GM19328 (cell line): ENCODE results near the gene XPO5.
"Not testable (repeated sequence)": the region's sequence is repeated elsewhere in the genome, so short reads cannot be mapped to it uniquely, and the experiment has no call there.

Experiments used
- ATAC-seq: cut with Tn5 transposase; IDR thresholded peaks from one replicate; pipeline ENCODE4 v1.9.1; 2021; ENCODE audit warnings: mild to moderate bottlenecking, moderate library complexity; ENCODE audit not compliant: unreplicated experiment

Gene XPO5

DNA sequence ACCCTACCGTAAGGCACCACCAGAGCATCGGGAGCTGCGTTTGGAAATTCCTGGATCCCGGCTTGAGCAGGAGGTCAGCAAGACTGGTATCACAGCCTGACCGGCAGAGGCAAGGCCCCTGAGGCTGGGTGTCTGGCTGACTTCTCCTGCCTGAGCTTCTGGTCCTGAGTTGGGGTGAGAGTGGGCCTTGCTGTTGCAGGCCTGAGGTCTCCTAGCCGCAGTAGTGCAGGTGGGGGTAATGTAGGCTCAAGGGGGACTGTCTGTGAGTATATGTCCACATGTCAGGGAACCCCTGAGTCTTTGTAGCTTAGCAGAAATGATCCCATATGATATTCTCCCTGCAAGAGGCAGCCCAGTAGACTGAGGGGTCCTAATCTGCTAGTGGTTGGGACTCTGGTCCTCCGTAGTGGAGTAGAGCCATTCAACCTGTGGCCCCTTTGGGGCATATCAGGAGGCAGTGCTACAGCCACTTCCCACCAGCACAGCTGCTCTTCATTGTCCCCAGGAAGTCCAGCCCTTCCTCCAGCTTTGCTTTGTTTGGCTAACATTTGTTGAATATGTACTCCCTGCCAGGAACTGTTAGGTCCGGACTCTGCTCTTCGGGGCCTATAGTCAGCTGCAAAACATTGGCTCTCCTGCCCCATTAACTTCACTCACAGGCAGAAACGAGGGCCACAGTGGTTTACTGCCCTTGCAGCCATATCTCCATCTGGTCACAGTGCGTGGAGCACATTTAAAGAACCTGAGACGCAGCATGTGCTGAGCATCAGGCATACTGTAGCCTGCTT is 76.6 kb downstream of the XPO5 start:
- ATAC-seq: no peak

DNA sequence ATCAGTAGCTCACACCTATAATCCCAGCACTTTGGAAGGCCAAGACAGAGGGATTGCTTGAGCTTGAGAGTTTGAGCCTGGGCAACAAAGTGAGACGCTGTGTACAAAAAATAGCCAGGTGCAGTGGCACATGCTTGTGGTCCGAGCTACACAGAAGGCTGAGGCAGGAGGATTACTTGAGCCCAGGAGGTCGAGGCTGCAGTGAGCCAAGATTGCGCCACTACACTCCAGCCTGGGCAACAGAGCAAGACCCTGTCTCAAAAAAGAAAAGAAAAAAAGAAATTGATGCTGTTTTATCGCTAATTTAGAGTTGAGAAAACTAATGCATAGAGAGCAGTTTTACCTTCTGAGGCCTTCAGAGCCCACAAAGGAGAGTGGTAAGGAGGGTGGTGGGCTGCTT is 77.5 kb downstream of the XPO5 start:
- ATAC-seq: not testable (repeated sequence)

DNA sequence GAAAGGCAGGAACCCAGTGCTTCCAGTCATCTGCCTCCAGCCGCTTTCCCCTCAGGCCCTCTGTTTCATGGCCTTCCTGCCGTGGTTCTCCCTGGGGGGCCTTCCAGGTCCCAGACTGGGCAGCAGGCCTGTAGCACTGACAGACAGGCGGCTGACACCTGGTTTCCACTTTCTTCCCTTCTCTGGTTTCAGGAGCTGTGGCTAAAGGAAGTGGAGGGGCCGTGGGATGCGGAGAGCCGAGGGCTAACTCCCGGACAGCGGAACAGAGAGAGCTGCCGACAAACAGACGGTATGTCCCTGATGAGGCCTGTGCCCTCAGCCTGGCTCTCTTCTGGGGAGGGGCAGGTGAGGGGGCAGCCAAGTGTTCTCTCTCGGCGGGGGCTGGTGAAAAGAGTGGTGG is 78.1 kb downstream of the XPO5 start:
- no peak for ATAC-seq

DNA sequence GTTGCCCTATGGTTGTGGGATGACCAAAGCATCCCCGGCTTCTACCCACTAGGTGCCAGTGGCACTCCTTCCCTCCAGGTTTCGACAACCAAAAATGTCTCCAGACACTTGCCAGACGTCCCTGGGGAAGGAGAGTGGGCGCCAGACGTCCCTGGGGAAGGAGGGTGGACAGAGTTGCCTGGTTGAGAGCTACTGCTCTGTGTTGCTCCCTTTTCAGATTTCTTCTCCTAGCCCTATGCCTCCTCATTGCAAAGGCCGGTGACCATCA is 78.8 kb downstream of the XPO5 start:
- ATAC-seq: no peak

DNA sequence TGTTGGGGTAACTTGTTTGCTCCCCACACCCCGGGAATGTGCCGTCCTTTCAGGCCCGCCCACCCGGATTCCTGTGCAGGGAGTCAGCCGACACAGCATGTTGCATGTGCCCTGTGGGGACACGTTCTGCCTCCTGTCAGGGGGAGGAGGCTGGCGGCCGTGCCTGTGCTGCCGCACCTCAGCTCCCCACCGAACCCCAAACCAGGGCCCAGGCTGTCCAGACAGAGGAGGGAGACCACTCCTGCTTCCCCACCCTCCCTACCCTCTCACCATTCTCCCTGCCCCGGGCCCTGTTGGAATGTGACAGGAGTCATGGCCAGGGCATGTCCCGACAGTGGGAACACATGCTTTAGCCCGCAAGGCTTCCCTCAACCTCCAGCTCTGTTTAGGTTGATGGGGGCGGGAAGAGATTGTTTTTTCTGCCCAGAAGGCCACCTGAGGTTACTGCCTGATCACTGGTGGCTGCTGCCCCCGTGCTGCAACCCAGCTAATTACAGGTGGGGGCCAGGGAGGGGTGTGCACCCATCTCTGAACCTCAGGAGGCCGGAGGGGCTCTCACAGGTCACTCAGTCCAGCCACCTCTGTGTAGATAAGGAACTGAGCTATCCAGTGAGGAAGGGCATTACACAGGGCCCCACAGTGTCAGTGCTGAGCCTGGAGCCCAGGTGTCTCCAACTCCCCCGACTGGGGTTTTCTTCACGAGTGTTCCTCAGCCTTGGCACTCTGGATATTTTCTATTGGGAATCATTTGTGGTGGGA is 79.3 kb downstream of the XPO5 start:
- ATAC-seq: no peak

DNA sequence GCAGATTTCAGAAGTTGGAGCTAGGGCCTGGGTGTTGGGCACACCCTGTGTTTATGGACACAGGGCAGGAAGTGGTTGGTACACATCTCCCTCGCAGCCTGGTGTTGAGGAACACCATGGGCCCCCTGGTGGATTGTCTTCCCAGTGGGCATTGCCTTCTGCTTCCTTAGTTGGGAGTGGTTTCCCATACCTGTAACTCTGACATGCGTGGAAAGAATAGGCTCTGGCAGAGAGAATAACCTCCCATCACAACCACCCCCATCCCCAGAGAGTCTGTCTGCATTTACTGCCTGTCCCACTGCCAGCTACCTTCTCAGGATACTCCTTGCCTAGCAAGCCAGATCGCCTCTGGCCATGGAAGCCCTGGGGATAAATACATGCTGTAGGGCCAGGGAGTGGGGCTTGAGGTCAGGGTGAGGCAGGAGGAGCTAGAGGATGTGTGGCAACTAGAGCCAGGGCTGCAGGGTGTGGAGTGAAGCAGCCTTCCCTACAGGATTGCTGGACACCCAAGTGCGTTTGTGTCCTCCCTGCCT is 80.4 kb downstream of the XPO5 start:
- ATAC-seq: no peak

DNA sequence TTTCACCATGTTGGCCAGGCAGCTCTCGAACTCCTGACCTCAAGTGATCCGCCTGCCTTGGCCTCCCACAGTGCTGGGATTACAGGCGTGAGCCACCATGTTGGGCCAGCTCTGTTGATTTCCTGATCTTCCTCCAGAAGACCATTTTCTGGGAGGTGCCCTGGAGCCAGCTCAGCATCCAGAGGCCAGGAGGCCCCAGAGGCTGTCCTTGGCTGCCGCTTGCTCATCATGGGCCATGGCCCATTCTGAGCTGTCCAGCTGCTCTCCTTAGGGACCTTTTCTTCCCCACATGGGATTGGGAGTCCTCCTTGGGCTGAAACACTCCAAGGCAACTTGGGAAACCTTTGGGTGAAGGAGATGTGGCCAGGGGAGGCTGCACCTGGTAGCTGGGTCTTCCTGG is 81.1 kb downstream of the XPO5 start:
- ATAC-seq: no peak

DNA sequence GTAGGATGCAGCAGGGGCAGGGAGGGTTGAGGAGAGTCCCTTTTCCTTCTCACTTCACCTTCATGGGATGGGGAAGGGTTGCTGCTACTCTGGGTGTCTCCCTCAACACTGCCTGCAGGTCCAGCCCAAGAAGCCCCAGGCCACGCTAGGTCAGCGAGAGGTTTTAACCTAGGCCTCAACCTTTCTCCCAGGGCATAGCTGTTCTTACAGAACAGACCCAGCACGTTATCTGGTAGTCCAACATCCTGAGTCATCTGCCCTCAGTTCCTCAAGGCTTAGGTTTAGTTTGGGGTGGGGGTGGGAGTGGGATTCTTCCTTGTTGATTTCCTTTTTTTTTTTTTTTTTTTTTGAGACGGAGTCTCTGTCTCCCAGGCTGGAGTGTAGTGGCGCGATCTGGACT is 81.5 kb downstream of the XPO5 start:
- no peak for ATAC-seq

DNA sequence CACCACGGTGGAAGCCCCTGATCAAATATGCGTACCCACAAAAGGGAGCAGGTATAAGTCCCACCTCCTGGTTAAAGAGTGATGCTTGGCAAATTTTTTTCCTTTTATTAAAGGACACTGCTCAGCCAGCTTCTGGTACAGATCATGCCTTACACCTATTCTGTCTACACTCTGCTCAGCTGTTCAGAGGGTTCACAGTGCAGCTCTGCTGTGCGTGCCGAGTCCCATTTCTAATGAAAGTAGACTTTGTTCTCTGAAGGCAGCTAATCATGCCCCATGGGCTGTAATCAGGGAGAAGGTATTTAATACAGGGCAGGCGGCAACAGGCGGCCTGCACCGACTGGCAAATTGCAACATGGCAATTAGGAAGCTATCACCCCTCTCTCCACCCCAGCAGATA is 82.0 kb downstream of the XPO5 start:
- no peak for ATAC-seq

DNA sequence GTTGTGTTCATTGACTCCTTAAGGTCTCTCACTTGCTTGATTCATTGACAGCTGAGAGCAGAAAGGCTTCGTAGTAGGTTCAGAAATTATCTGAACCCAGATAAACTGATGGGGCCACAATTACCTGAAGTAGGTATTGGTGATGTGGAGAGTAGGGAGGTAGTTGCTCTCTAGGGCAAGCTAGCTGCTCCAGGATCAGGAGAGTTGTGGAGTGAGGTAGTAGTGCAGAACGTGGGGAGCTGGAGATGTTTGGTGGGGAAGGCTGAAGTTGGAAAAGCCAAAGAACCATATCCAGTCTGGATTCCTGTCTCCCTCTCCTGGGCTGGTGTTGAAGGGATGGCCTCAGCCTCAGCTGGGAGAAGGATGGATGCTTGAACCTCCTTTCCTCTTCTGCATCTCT is 82.6 kb downstream of the XPO5 start:
- ATAC-seq: no peak

DNA sequence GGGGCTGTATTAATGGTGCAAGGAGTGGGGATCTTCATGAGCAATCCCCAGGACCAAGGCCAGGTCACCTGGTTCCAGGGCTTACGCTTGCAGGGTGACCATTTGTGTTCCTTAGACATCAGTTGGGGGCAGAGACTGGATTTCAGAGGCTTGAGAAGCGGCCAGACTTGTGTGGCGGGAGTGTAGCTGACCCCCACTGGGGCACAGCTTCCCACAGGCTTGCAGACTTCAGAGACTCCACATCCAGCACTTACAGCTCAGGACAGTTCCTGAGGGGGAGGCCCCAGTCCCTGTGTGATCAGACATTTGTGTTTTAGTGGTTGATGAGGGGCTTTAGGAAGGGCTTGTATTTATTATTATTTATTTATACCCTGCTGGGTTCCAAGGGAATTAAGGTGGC is 83.2 kb downstream of the XPO5 start:
- ATAC-seq: no peak

DNA sequence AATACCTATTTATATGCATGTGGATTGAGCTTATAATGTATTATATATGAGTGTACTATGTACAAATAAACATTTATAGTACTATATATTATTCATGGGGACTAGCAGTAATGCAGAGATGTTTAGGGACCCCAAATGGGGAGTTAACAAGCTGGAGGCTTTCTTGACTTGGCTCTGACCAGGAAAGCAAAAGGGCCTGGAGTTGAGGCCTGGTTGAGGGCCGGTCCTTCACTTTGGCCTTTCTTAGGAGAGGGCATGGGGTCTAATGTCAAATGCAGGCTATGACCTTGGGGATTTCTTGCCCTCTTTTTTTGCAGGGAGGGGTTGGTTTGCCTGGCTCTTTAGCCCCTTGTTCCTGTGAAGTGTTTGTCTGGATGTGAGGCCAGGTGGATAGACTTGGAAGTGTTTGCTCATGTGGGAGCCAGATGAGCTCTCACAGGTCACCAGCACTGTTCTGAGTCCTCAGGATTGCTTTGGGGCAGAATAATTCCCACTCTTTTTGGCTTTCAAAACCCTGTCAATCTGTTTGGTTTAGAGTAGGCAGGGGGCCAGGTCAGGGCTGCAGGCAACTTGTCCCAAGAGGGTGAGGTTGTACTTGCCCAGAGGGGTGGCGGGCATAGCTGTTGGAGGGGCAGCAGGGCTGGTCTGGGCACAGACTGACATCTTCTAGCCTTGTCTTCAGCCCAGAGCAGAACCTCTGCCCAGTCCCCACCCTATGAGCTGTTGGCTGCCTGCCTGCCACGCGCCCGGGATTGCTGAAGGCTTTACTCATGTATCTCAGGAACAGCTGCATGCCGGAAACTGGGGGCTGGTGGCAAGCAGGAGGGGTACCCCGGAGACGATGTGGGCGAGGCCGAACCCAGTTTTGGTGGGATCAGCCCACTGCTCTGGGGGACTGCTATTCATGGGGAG is 83.8 kb downstream of the XPO5 start:
- no peak for ATAC-seq

DNA sequence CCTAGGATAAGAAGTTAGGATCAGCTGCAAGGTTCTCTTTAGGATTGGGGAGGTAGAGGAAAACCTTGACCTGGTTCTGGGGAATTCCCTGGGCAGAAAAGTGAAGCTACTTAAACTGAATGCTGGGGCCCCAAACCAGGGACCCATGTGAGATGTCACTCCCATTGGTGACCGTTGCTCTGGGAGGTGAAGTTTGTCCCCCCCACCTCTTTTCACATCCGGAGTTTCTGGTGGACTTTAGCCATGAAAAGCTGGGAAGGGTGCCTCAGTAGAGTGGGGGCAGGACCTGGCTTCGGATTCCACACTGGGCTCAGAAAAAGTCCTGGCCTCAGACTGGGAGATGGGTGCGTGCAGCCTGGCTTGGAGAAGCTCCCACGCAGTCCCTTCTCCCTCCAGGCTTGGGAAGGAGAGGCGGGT is 85.3 kb downstream of the XPO5 start:
- no peak for ATAC-seq

DNA sequence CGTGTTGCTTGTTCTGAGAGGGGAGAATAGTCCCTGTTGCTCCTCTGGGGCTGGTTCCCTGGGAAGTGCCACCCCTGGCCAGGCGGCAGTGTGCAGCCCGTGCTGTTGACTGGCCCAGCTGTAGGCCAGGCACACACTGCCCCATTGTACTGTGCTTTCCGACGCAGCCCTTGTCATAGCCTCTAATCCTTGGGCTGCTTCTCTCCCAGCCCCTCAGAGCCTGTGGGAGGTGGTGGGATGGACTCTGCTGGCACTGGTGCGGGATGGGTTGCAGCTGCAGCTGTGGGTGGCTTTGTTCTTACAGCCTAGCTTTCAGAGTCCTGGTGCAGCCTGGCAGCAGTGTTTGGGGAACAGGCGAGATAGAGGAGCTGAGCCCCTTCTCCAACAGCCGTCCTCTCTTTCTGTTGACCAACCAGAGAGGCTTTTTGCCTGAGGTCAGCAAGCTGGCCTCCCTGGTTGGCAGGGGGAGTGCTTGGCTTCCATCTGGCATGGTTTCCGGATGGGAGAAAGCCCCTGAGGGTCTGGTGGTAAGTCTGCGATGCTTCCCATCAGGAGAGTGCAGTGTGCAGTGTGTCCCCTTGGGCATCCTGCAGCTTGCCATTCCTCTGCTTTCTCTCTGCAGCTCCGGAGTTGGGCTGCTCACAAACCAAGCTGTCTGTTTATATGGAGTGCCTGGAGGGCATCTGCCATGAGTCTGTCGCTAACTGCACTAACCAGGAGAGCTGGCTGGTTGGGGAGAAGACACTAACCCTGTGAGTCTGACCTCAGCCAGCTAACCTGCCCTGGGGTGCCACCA is 86.4 kb downstream of the XPO5 start:
- ATAC-seq: no peak

DNA sequence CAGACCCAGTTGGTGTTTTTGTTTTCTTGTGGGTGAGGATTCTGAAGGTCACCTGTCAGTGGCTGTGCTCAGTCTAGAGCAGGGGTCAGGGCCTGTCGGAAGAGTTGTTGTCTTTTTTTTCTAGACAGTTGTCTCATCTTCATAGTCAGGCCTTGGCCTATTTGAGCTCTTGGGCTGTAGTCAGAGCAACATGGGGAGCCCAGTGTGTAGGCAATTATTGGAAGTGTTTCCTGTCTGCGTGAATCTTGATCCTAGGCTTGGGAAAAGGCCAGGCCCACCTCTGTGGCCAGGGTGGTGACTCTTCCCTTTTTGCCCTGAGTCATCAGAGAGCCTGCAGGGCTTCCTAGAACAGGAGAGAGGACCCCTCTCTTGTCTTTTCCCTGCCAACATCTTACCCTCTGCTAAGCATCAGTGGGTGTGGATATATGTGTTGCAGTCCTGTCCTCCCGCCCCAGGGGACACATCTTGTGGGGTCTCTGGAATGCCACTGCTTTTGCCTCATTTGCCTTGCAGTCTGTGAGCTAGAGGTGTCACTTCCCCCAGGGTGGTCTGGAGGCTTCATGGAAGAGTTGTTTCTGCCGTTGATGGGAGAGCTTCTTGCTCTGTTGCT is 87.1 kb downstream of the XPO5 start:
- no peak for ATAC-seq

DNA sequence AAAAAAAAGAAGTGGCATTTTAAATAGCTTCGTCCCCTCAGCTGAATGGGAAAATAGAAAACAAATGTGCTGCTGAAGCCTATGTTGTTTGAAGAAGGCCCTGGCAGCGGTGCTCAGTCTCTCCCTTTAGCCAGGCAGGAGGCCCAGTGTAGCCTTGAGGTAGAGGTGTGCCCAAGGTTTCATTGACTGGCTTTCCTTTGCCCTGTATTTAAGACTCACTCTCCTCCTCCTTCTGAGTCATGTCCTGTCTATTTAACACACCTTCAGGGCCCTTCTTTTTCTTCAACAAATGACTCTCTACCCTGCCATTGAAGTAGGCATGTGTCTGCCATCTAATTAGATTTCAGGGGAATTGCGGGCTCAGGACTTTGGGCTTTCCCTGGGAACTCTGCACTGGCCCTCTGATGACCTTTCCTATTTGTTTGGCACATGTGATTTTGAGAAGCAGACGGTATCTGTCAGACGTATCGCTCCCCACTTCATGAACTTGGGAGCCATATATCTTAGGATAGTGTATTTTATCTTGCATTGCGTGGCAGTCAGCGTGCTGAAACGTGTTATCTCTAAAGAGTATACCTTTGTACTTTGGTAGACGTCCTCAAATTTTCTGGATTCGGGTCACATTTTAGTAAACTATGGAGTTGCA is 94.1 kb downstream of the XPO5 start:
- ATAC-seq: no peak

DNA sequence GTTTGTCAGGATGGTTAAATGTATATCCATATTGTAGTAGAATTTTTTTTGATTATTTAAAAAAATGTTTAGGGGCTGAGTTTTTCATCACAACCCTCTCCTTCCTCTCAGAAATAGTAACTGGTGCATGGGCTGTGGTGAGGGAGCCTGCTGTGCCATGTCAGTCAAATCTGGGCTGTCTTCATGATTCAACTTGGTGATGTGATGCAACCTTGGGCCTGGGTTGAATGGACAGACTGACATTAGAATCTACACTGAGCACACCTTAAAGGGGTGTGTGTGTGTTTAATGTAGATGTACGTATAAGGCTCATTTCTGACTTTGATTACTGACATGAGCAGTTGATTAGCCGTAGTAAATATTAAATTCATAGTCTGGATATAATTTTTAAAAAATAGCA is 94.8 kb downstream of the XPO5 start:
- no peak for ATAC-seq

DNA sequence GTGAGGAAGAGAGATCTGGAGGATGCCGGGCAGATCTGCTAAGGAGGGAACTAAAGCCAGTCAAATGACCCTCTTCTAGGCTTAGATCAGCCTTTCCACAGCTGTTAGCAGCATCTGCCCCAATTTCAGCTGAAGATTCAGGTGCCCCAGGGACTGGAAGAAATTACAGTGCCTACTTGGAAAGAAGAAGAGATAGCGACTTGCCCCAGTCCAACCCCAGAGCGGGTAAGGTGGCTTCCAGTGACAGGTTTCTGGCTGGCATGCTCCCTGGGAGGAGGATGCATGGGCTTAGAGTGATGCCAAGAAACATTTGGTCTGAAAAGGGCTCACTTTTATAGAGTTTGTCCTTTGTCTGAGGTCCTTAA is 97.8 kb downstream of the XPO5 start:
- no peak for ATAC-seq

DNA sequence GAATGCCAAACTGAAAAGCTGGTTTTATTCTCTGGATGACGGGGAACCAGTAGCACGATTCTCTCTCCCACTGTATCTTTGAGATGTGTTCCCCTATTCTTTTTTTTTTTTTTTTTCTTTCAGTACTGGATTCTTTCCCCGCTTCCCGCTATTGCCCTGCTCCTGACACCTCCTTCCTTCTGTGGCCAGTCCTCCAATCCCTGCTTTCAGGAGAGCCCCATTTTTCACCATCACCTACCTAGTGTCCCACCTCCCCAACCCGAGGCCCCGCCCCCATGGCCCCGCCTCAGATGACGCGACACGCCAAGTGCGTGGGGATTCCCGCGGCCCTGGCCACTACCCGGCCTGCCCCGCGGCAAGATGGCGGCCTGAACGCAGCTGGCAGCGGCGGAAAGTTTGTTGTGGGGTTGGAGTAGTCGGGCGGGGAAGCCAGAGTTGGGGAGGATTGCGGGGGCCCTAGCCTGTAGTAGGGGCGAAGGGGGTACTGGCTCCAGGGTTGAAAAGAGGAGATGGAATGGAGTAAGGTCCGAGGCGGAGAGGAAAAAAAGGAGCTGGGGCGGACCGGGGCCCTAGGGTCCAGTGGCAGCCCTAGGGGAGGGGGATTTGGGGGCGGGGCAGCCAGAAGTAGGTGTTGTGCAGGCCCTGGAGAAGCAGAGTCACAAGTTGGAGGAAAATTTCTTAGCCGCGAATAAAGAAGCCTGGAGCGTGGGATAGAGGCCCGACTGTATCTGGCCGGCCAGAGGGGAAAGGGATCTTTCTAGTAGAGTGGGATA is 98.4 kb downstream of the XPO5 start, which contains the start of gene TJAP1:
TSS of gene TJAP1 (plus strand) at position 336 of the 773 bp plus-strand sequence. CDS start 21,432 bp downstream, outside the sequence.
- ATAC-seq: peak; percentile 85
